Measurements from ENCODE around the gene FN1.

DNA sequence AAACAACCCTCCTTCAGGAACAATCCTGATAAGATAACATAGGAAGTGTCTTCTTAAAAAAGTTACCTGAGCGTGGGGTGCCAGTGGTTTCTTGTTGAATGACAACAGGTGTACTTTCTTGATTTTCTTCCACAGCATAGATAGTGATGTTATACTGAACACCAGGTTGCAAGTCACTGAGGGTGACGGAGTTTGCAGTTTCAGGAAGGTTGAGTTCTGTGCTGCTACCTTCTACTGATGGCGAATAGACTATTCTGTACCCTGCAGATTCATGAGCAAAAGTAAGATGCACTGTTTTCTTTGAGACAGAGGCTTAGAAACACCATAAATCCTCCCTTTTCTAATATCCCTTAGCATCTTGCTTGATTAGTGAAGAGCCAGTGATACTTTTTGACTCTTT is 28.8 kb downstream of the FN1 start:
- TF ChIP-seq, protein P1, sequence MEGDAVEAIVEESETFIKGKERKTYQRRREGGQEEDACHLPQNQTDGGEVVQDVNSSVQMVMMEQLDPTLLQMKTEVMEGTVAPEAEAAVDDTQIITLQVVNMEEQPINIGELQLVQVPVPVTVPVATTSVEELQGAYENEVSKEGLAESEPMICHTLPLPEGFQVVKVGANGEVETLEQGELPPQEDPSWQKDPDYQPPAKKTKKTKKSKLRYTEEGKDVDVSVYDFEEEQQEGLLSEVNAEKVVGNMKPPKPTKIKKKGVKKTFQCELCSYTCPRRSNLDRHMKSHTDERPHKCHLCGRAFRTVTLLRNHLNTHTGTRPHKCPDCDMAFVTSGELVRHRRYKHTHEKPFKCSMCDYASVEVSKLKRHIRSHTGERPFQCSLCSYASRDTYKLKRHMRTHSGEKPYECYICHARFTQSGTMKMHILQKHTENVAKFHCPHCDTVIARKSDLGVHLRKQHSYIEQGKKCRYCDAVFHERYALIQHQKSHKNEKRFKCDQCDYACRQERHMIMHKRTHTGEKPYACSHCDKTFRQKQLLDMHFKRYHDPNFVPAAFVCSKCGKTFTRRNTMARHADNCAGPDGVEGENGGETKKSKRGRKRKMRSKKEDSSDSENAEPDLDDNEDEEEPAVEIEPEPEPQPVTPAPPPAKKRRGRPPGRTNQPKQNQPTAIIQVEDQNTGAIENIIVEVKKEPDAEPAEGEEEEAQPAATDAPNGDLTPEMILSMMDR (IDR thresholded peaks at IDR 0.05), result no peak
- TF ChIP-seq EP300 (IDR thresholded peaks at IDR 0.05), result no peak
- TF ChIP-seq POLR2A (IDR thresholded peaks at IDR 0.05), result no peak
